Tibial nerve (tissue), 4 donors: ENCODE results near the gene ACSL1. TPM values are rescaled to one million over a fixed set of nuclear protein-coding genes. Genes with fewer than 3 reads are reported as not detected.

Experiments
- DNase-seq, 2 donors: peaks; one replicate each; pipeline ENCODE4 v3.0.0-alpha.2; 2019; ENCODE audit warnings: low spot score in 2 of 2
- H3K27ac ChIP-seq, 4 donors: fragments of 200-600 bp; sonication (generic) in 3 of 4; one replicate each; pipeline ENCODE4 v1.5.1; 2017 to 2019; ENCODE audit warnings: mild to moderate bottlenecking in 1 of 4
- H3K27me3 ChIP-seq, 2 donors: fragments of 200-600 bp; sonication (generic) in 1 of 2; one replicate each; pipeline versions ENCODE4 v1.5.1 to v1.6.0; 2017 to 2019
- H3K36me3 ChIP-seq, 3 donors: fragments of 200-600 bp; sonication (generic); one replicate each; pipeline ENCODE4 v1.5.1; 2018 to 2019
- H3K4me1 ChIP-seq, 4 donors: fragments of 200-600 bp; sonication (generic) in 3 of 4; one replicate each; pipeline ENCODE4 v1.5.1; 2017 to 2019
- H3K4me3 ChIP-seq, 4 donors: fragments of 200-600 bp; sonication (generic) in 3 of 4; one replicate each; pipeline ENCODE4 v1.5.1; 2017 to 2019; ENCODE audit warnings: mild to moderate bottlenecking in 1 of 4, moderate library complexity in 1 of 4
- H3K9me3 ChIP-seq, 4 donors: fragments of 200-600 bp; sonication (generic) in 3 of 4; one replicate each; pipeline ENCODE4 v1.5.1; 2017 to 2019
- CTCF ChIP-seq, 5 experiments: fragments of 200-600 bp in 3 of 5; fragments of 450-650 bp in 2 of 5; sonication (generic) in 3 of 5; IDR thresholded peaks; one replicate each; pipeline ENCODE4 v1.5.1; 2016 to 2019; ENCODE audit warnings: antibody characterized with exemption in 5 of 5, mild to moderate bottlenecking in 3 of 5, moderate library complexity in 2 of 5
- EP300 ChIP-seq, 2 donors: sonication (generic); formaldehyde crosslinking; IDR thresholded peaks; one replicate each; pipeline ENCODE4 v1.6.1; 2017; ENCODE audit warnings: antibody characterized with exemption in 2 of 2, mild to moderate bottlenecking in 1 of 2
- POLR2A ChIP-seq, 2 donors: fragments of 450-650 bp; IDR thresholded peaks; one replicate each; pipeline ENCODE4 v1.6.1; 2017; ENCODE audit warnings: antibody characterized with exemption in 2 of 2, mild to moderate bottlenecking in 2 of 2, moderate library complexity in 2 of 2
- WGBS, 2 donors: methylation state at CpG; one replicate each; pipeline ENCODE4 v1.1.5; 2018; 5-methylcytosine and 5-hydroxymethylcytosine counted together
- total RNA-seq, 4 donors: library from RNA; depleted of rRNA; stranded (reverse); fragments of >200 nt; gene quantifications; one replicate each; pipeline ENCODE4 v1.1.0, GENCODE V29; 2016

ACSL1 gene
- total RNA-seq, 4 donors from 2014 or later = 112 to 384 (median 211) TPM

- DNase-seq = no peak
- no peaks in the 10 kb centered on the region for H3K4me1 ChIP-seq
- no peaks in the 10 kb centered on the region for H3K9me3 ChIP-seq
- 82 to 85% methylated on average over 8 of the region's 8 CpGs for WGBS, 2 donors
- H3K27me3 ChIP-seq = no peaks in the 10 kb centered on the region
- H3K4me3 ChIP-seq = no peak overlapping the region
- no peak for TF ChIP-seq EP300 (IDR thresholded peaks at IDR 0.05)
- TF ChIP-seq POLR2A (IDR thresholded peaks at IDR 0.05) = no peak
- no peak for TF ChIP-seq CTCF (IDR thresholded peaks at IDR 0.05)
- no peak overlapping the region for H3K27ac ChIP-seq
- peaks cover 0 to 82% (median 0%) of the 10 kb centered on the region in 3 donors for H3K36me3 ChIP-seq
These were observed 47.4 kb downstream of the ACSL1 start for GRCh38 chr4:184778325-184778724.

GRCh38 chr4:184776821-184777220, 48.9 kb downstream of the ACSL1 start:
- no peaks in the 10 kb centered on the region for H3K9me3 ChIP-seq
- H3K4me3 ChIP-seq = no peak overlapping the region
- no peaks in the 10 kb centered on the region for H3K4me1 ChIP-seq
- WGBS, 2 donors = 80 to 82% methylated on average over 5 of the region's 5 CpGs
- H3K27ac ChIP-seq = no peak overlapping the region
- H3K27me3 ChIP-seq = no peaks in the 10 kb centered on the region
- no peak for DNase-seq
- TF ChIP-seq EP300 (IDR thresholded peaks at IDR 0.05) (no peak), CTCF (IDR thresholded peaks at IDR 0.05) (no peak), POLR2A (IDR thresholded peaks at IDR 0.05) (no peak)
- H3K36me3 ChIP-seq = peaks cover 0 to 82% (median 5%) of the 10 kb centered on the region in 3 donors

GRCh38 chr4:184775854-184776555, 49.8 kb downstream of the ACSL1 start:
- TF ChIP-seq EP300 (IDR thresholded peaks at IDR 0.05) = no peak
- WGBS, 2 donors = 86 to 88% methylated on average over 13 of the region's 13 CpGs
- Histone ChIP-seq H3K9me3 (no peaks in the 10 kb centered on the region), H3K27ac (no peak overlapping the region), H3K36me3 (peaks cover 0 to 87% (median 5%) of the 10 kb centered on the region in 3 donors), H3K4me3 (no peak overlapping the region), H3K4me1 (no peaks in the 10 kb centered on the region), H3K27me3 (no peaks in the 10 kb centered on the region)
- DNase-seq = no peak

GRCh38 chr4:184774152-184774551, 51.6 kb downstream of the ACSL1 start:
- no peak for TF ChIP-seq CTCF (IDR thresholded peaks at IDR 0.05)
- TF ChIP-seq EP300 (IDR thresholded peaks at IDR 0.05) = no peak
- no peak for TF ChIP-seq POLR2A (IDR thresholded peaks at IDR 0.05)

GRCh38 chr4:184771416-184771815, 54.4 kb downstream of the ACSL1 start:
- TF ChIP-seq EP300 (IDR thresholded peaks at IDR 0.05) (no peak), POLR2A (IDR thresholded peaks at IDR 0.05) (no peak), CTCF (IDR thresholded peaks at IDR 0.05) (no peak)
- 77 to 83% methylated on average over 1 of the region's 1 CpG for WGBS, 2 donors
- no peaks in the 10 kb centered on the region for H3K4me1 ChIP-seq
- DNase-seq = no peak
- no peaks in the 10 kb centered on the region for H3K27me3 ChIP-seq
- no peak overlapping the region for H3K4me3 ChIP-seq
- H3K36me3 ChIP-seq = peaks cover 0 to 91% (median 13%) of the 10 kb centered on the region in 3 donors
- no peak overlapping the region for H3K27ac ChIP-seq
- no peaks in the 10 kb centered on the region for H3K9me3 ChIP-seq

More at GRCh38 chr4:184774152-184774551, 51.6 kb downstream of the ACSL1 start:
- Histone ChIP-seq H3K36me3 (peaks cover 0 to 88% (median 5%) of the 10 kb centered on the region in 3 donors), H3K4me1 (no peaks in the 10 kb centered on the region), H3K27ac (no peak overlapping the region), H3K4me3 (no peak overlapping the region), H3K9me3 (no peaks in the 10 kb centered on the region), H3K27me3 (no peaks in the 10 kb centered on the region)
- WGBS, 2 donors = 84 to 91% methylated on average over 7 of the region's 7 CpGs
- DNase-seq = no peak
